Measurements from ENCODE around the gene DOCK2.

Gene DOCK2

GRCh38 chr5:170020423-170020822 lies 383.3 kb downstream of the DOCK2 start:
- Histone ChIP-seq H3K79me2 (ENCODE audit: insufficient read depth, low read length) (no peaks in the 10 kb centered on the region), H3K36me3 (ENCODE audit: insufficient read depth, low read length) (no peaks in the 10 kb centered on the region; the same call in 1 of the 2 replicates), H3K9me3 (ENCODE audit: insufficient read depth, low read depth, low read length) (no peaks in the 10 kb centered on the region), H3K4me1 (ENCODE audit: insufficient read depth, low read length, poor library complexity, severe bottlenecking) (no peaks in the 10 kb centered on the region), H2AFZ (ENCODE audit: low read length) (no peak overlapping the region), H3F3A (ENCODE audit: low read depth) (no peaks in the 10 kb centered on the region), H3K4me3 (ENCODE audit: low read length, poor library complexity, severe bottlenecking) (no peak overlapping the region), H4K20me1 (ENCODE audit: insufficient read depth, low read length, poor library complexity, severe bottlenecking) (no peaks in the 10 kb centered on the region), H3K27me3 (ENCODE audit: insufficient read depth, low read length, poor library complexity, severe bottlenecking) (no peaks in the 10 kb centered on the region), H3K9me2 (replicated peaks; ENCODE audit: low read depth, low read length) (no peaks in the 10 kb centered on the region), H3K4me2 (ENCODE audit: low read depth, low read length, poor library complexity, severe bottlenecking) (no peak overlapping the region), H3K9ac (ENCODE audit: low read depth, low read length, poor library complexity, severe bottlenecking) (no peak overlapping the region)
- no peak for TF ChIP-seq CTCF (conservative IDR thresholded peaks at IDR 0.05; ENCODE audit: low read length)
- no peak for TF ChIP-seq EZH2phosphoT487 (IDR thresholded peaks at IDR 0.05; ENCODE audit: borderline replicate concordance)

- H3K9me2 ChIP-seq (replicated peaks; ENCODE audit: low read depth, low read length) = no peaks in the 10 kb centered on the region
- no peaks in the 10 kb centered on the region; the same call in 1 of the 2 replicates for H3K36me3 ChIP-seq (ENCODE audit: insufficient read depth, low read length)
These were observed 384.4 kb downstream of the DOCK2 start for GRCh38 chr5:170021506-170021905.

GRCh38 chr5:170025853-170026252 lies 388.8 kb downstream of the DOCK2 start:
- Histone ChIP-seq H2AFZ (ENCODE audit: low read length) (no peak overlapping the region), H3K27me3 (ENCODE audit: insufficient read depth, low read length, poor library complexity, severe bottlenecking) (no peaks in the 10 kb centered on the region), H3K9me3 (ENCODE audit: insufficient read depth, low read depth, low read length) (no peaks in the 10 kb centered on the region), H3K4me1 (ENCODE audit: insufficient read depth, low read length, poor library complexity, severe bottlenecking) (no peaks in the 10 kb centered on the region), H3K9me2 (replicated peaks; ENCODE audit: low read depth, low read length) (no peaks in the 10 kb centered on the region), H3K79me2 (ENCODE audit: insufficient read depth, low read length) (no peaks in the 10 kb centered on the region), H3K4me3 (ENCODE audit: low read length, poor library complexity, severe bottlenecking) (no peak overlapping the region), H3K9ac (ENCODE audit: low read depth, low read length, poor library complexity, severe bottlenecking) (no peak overlapping the region), H3K36me3 (ENCODE audit: insufficient read depth, low read length) (peaks cover 7% of the 10 kb centered on the region; the same call in 1 of the 2 replicates), H3K4me2 (ENCODE audit: low read depth, low read length, poor library complexity, severe bottlenecking) (no peak overlapping the region), H4K20me1 (ENCODE audit: insufficient read depth, low read length, poor library complexity, severe bottlenecking) (no peaks in the 10 kb centered on the region), H3F3A (ENCODE audit: low read depth) (no peaks in the 10 kb centered on the region)
- TF ChIP-seq CTCF (conservative IDR thresholded peaks at IDR 0.05; ENCODE audit: low read length) (no peak), EZH2phosphoT487 (IDR thresholded peaks at IDR 0.05; ENCODE audit: borderline replicate concordance) (no peak)

More at GRCh38 chr5:170021506-170021905, 384.4 kb downstream of the DOCK2 start:
- Histone ChIP-seq H3K4me2 (ENCODE audit: low read depth, low read length, poor library complexity, severe bottlenecking) (no peak overlapping the region), H3K4me1 (ENCODE audit: insufficient read depth, low read length, poor library complexity, severe bottlenecking) (no peaks in the 10 kb centered on the region), H3K9ac (ENCODE audit: low read depth, low read length, poor library complexity, severe bottlenecking) (no peak overlapping the region), H4K20me1 (ENCODE audit: insufficient read depth, low read length, poor library complexity, severe bottlenecking) (no peaks in the 10 kb centered on the region), H3K4me3 (ENCODE audit: low read length, poor library complexity, severe bottlenecking) (no peak overlapping the region), H3K9me3 (ENCODE audit: insufficient read depth, low read depth, low read length) (no peaks in the 10 kb centered on the region), H3K27me3 (ENCODE audit: insufficient read depth, low read length, poor library complexity, severe bottlenecking) (no peaks in the 10 kb centered on the region), H2AFZ (ENCODE audit: low read length) (no peak overlapping the region), H3K79me2 (ENCODE audit: insufficient read depth, low read length) (no peaks in the 10 kb centered on the region), H3F3A (ENCODE audit: low read depth) (no peaks in the 10 kb centered on the region)
- TF ChIP-seq EZH2phosphoT487 (IDR thresholded peaks at IDR 0.05; ENCODE audit: borderline replicate concordance) (no peak), CTCF (conservative IDR thresholded peaks at IDR 0.05; ENCODE audit: low read length) (no peak)

Data from Loucy (cell line).